ENCODE measurements around the gene FAM107A.
A peak's percentile ranks its signal among the peaks of the same experiment; 100 is the strongest.

DNA sequence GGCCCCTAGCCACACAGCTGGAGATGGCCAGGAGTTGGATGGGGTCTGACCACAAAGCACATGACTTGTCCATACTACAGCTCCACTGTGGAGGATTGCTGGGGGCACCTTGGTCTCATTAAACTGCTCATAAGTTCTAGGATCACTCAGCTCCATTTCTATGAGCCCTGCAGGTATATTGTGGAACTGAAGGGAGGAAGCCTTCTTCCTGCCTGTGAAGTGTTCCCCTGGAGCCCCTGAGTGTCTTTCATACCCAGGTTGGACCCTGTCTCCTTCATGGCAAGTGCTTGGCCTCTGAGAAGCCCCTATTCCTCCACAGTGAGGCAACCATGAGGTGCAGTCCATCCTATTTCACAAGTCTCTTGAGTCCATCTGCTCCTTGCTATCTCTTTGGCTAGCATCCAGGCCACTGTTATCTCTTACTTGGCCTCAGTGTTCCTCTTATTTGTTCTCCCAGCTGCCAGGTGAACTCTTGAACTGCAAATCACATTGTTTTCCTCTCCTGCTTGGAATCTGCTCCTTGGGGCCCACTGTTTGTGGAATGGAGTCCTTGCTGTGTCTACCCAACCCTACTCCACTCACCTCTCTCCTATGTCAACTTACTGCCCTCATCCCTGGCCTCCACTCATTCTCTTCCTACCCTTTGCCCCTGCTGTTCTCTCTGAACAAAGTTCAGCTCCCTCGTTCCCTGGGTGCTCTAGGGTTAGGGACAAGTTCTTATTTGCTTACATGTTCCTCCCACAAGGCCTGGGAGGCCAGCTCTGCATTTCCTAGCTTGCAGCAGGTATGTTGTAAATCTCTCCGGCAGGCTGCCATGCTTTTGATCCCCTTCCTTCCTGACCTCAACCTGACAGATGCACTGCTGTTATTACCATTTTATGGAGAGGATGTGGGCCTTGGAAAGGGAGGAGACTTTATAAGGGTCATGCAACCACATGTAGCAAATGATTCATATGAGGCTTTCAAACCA is 41.4 kb downstream of the FAM107A start:
- TF ChIP-seq ZNF326 (CRISPR knock-in tag; IDR thresholded peaks at IDR 0.05; ENCODE audit: borderline replicate concordance) (no peak), GABPA (IDR thresholded peaks at IDR 0.05; ENCODE audit: low read depth, low read length) (no peak), GABPA (CRISPR knock-in tag; IDR thresholded peaks at IDR 0.05; ENCODE audit: low read depth) (no peak; the same call in 1 of the 2 replicates), ZNF256 (CRISPR knock-in tag; conservative IDR thresholded peaks at IDR 0.05) (no peak), SUZ12 (IDR thresholded peaks at IDR 0.05; ENCODE audit: low read depth, low read length) (no peak), NFYB (CRISPR knock-in tag; IDR thresholded peaks at IDR 0.05) (no peak), CTCF (CRISPR knock-in tag; IDR thresholded peaks at IDR 0.05) (peak; percentile 22; the same call in 1 of the 2 replicates)
- TF ChIP-seq, protein P1, sequence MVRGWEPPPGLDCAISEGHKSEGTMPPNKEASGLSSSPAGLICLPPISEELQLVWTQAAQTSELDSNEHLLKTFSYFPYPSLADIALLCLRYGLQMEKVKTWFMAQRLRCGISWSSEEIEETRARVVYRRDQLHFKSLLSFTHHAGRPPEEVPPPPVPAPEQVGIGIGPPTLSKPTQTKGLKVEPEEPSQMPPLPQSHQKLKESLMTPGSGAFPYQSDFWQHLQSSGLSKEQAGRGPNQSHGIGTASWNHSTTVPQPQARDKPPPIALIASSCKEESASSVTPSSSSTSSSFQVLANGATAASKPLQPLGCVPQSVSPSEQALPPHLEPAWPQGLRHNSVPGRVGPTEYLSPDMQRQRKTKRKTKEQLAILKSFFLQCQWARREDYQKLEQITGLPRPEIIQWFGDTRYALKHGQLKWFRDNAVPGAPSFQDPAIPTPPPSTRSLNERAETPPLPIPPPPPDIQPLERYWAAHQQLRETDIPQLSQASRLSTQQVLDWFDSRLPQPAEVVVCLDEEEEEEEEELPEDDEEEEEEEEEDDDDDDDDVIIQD (CRISPR knock-in tag; IDR thresholded peaks at IDR 0.05; ENCODE audit: low read depth), result peak; percentile 60; the same call in 1 of the 2 replicates
- TF ChIP-seq, protein P2, sequence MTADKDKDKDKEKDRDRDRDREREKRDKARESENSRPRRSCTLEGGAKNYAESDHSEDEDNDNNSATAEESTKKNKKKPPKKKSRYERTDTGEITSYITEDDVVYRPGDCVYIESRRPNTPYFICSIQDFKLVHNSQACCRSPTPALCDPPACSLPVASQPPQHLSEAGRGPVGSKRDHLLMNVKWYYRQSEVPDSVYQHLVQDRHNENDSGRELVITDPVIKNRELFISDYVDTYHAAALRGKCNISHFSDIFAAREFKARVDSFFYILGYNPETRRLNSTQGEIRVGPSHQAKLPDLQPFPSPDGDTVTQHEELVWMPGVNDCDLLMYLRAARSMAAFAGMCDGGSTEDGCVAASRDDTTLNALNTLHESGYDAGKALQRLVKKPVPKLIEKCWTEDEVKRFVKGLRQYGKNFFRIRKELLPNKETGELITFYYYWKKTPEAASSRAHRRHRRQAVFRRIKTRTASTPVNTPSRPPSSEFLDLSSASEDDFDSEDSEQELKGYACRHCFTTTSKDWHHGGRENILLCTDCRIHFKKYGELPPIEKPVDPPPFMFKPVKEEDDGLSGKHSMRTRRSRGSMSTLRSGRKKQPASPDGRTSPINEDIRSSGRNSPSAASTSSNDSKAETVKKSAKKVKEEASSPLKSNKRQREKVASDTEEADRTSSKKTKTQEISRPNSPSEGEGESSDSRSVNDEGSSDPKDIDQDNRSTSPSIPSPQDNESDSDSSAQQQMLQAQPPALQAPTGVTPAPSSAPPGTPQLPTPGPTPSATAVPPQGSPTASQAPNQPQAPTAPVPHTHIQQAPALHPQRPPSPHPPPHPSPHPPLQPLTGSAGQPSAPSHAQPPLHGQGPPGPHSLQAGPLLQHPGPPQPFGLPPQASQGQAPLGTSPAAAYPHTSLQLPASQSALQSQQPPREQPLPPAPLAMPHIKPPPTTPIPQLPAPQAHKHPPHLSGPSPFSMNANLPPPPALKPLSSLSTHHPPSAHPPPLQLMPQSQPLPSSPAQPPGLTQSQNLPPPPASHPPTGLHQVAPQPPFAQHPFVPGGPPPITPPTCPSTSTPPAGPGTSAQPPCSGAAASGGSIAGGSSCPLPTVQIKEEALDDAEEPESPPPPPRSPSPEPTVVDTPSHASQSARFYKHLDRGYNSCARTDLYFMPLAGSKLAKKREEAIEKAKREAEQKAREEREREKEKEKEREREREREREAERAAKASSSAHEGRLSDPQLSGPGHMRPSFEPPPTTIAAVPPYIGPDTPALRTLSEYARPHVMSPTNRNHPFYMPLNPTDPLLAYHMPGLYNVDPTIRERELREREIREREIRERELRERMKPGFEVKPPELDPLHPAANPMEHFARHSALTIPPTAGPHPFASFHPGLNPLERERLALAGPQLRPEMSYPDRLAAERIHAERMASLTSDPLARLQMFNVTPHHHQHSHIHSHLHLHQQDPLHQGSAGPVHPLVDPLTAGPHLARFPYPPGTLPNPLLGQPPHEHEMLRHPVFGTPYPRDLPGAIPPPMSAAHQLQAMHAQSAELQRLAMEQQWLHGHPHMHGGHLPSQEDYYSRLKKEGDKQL (CRISPR knock-in tag; IDR thresholded peaks at IDR 0.05; ENCODE audit: low read depth), result no peak; the same call in 1 of the 2 replicates

All from HepG2 (cell line).